Suprapubic skin (tissue), 4 donors: ENCODE results near the gene ESPNL. TPM values are rescaled to one million over a fixed set of nuclear protein-coding genes. Genes with fewer than 3 reads are reported as not detected.
A peak's percentile ranks its signal among the peaks of the same experiment; 100 is the strongest.
"Not testable (repeated sequence)": the region's sequence is repeated elsewhere in the genome, so short reads cannot be mapped to it uniquely, and the experiment has no call there.

Experiments
- DNase-seq, 2 donors: peaks; one replicate each; pipeline ENCODE4 v3.0.0-alpha.2; 2019; ENCODE audit warnings: low spot score in 2 of 2
- H3K27ac ChIP-seq: fragments of 200-600 bp; sonication (generic); one replicate; pipeline ENCODE4 v1.5.1; 2019
- H3K27me3 ChIP-seq: fragments of 200-600 bp; sonication (generic); one replicate; pipeline ENCODE4 v1.5.1; 2019
- H3K36me3 ChIP-seq: fragments of 200-600 bp; sonication (generic); one replicate; pipeline ENCODE4 v1.5.1; 2019
- H3K4me1 ChIP-seq: fragments of 200-600 bp; sonication (generic); one replicate; pipeline ENCODE4 v1.5.1; 2019
- H3K4me3 ChIP-seq: fragments of 200-600 bp; sonication (generic); one replicate; pipeline ENCODE4 v1.5.1; 2019; ENCODE audit warnings: mild to moderate bottlenecking
- H3K9me3 ChIP-seq: fragments of 200-600 bp; sonication (generic); one replicate; pipeline ENCODE4 v1.5.1; 2019
- CTCF ChIP-seq, 2 donors: fragments of 200-600 bp in 1 of 2; fragments of 450-650 bp in 1 of 2; sonication (generic) in 1 of 2; IDR thresholded peaks; one replicate each; pipeline ENCODE4 v1.5.1; 2016 to 2019; ENCODE audit warnings: antibody characterized with exemption in 2 of 2, mild to moderate bottlenecking in 1 of 2, moderate library complexity in 1 of 2
- EP300 ChIP-seq: sonication (generic); formaldehyde crosslinking; IDR thresholded peaks from one replicate; pipeline ENCODE4 v1.6.1; 2017; ENCODE audit warnings: antibody characterized with exemption
- POLR2A ChIP-seq, 2 donors: fragments of 450-650 bp; IDR thresholded peaks; one replicate each; pipeline ENCODE4 v1.6.1; 2017; ENCODE audit warnings: antibody characterized with exemption in 2 of 2, mild to moderate bottlenecking in 2 of 2, moderate library complexity in 2 of 2
- POLR2AphosphoS5 ChIP-seq, 3 donors: sonication (generic); formaldehyde crosslinking; IDR thresholded peaks; one replicate each; pipeline ENCODE4 v1.6.1; 2017; ENCODE audit warnings: antibody characterized with exemption in 3 of 3
- WGBS: methylation state at CpG from one replicate; pipeline ENCODE4 v1.1.5; 2018; 5-methylcytosine and 5-hydroxymethylcytosine counted together
- total RNA-seq, 4 donors: library from RNA; depleted of rRNA; stranded (reverse); fragments of >200 nt; gene quantifications; one replicate each; pipeline ENCODE4 v1.1.0, GENCODE V29; 2016

The ESPNL gene
- total RNA-seq, 4 donors from 2014 or later: 0.25 to 0.56 TPM; not detected in 2

GRCh38 chr2:238169048-238169707 is 69.0 kb downstream of the ESPNL start:
- peaks cover 65% of the 10 kb centered on the region for H3K36me3 ChIP-seq
- no peak for DNase-seq
- H3K27ac ChIP-seq: peak overlapping the region; percentile 38
- no peaks in the 10 kb centered on the region for H3K9me3 ChIP-seq
- WGBS: 51% methylated on average over 6 of the region's 6 CpGs
- H3K4me3 ChIP-seq: no peak overlapping the region
- peaks cover 9% of the 10 kb centered on the region for H3K27me3 ChIP-seq
- TF ChIP-seq POLR2A (IDR thresholded peaks at IDR 0.05): no peak
- TF ChIP-seq EP300: no peak
- no peak for TF ChIP-seq CTCF (IDR thresholded peaks at IDR 0.05)
- TF ChIP-seq POLR2AphosphoS5 (IDR thresholded peaks at IDR 0.05): no peak
- peaks cover 20% of the 10 kb centered on the region for H3K4me1 ChIP-seq

- no peak for TF ChIP-seq POLR2A (IDR thresholded peaks at IDR 0.05)
- TF ChIP-seq EP300: no peak
- TF ChIP-seq CTCF (IDR thresholded peaks at IDR 0.05): no peak
- TF ChIP-seq POLR2AphosphoS5 (IDR thresholded peaks at IDR 0.05): no peak
- 41% methylated on average over 5 of the region's 5 CpGs for WGBS
- peaks cover 70% of the 10 kb centered on the region for H3K36me3 ChIP-seq
- no peaks in the 10 kb centered on the region for H3K9me3 ChIP-seq
- peaks cover 19% of the 10 kb centered on the region for H3K4me1 ChIP-seq
- no peak overlapping the region for H3K4me3 ChIP-seq
- H3K27me3 ChIP-seq: peaks cover 3% of the 10 kb centered on the region
- peak overlapping the region; percentile 38 for H3K27ac ChIP-seq
- no peak for DNase-seq
Measured at GRCh38 chr2:238169708-238170251, 69.6 kb downstream of the ESPNL start.

- Histone ChIP-seq H3K27ac (no peak overlapping the region), H3K27me3 (no peaks in the 10 kb centered on the region), H3K4me3 (no peak overlapping the region), H3K9me3 (no peaks in the 10 kb centered on the region), H3K36me3 (peaks cover 78% of the 10 kb centered on the region), H3K4me1 (peaks cover 19% of the 10 kb centered on the region)
- TF ChIP-seq EP300: no peak
- no peak for TF ChIP-seq POLR2AphosphoS5 (IDR thresholded peaks at IDR 0.05)
- no peak for TF ChIP-seq CTCF (IDR thresholded peaks at IDR 0.05)
- no peak for TF ChIP-seq POLR2A (IDR thresholded peaks at IDR 0.05)
- no peak for DNase-seq
- 89% methylated on average over 21 of the region's 21 CpGs for WGBS
Measured at GRCh38 chr2:238170386-238171071, 70.4 kb downstream of the ESPNL start.

- WGBS: 84% methylated on average over 5 of the region's 5 CpGs
- not testable (repeated sequence) for DNase-seq, H3K27me3 ChIP-seq, H3K4me3 ChIP-seq, H3K9me3 ChIP-seq, H3K27ac ChIP-seq
- Histone ChIP-seq H3K36me3 (peaks cover 80% of the 10 kb centered on the region), H3K4me1 (peaks cover 19% of the 10 kb centered on the region)
Measured at GRCh38 chr2:238171072-238171431, 70.9 kb downstream of the ESPNL start.

- H3K36me3 ChIP-seq: peaks cover 84% of the 10 kb centered on the region
- H3K4me3 ChIP-seq: no peak overlapping the region
- TF ChIP-seq POLR2AphosphoS5 (IDR thresholded peaks at IDR 0.05) (no peak), CTCF (IDR thresholded peaks at IDR 0.05) (no peak), POLR2A (IDR thresholded peaks at IDR 0.05) (no peak), EP300 (no peak)
- DNase-seq: no peak
- H3K27ac ChIP-seq: no peak overlapping the region
- peaks cover 19% of the 10 kb centered on the region for H3K4me1 ChIP-seq
- 87% methylated on average over 9 of the region's 9 CpGs for WGBS
- H3K27me3 ChIP-seq: no peaks in the 10 kb centered on the region
- no peaks in the 10 kb centered on the region for H3K9me3 ChIP-seq
Measured at GRCh38 chr2:238171575-238172187, 71.5 kb downstream of the ESPNL start.
